Breast epithelium (tissue), 3 donors: ENCODE measurements around the gene AP1S3.

Source experiments
- CTCF ChIP-seq, 3 donors: fragments of 450-650 bp; IDR thresholded peaks; one replicate each; pipeline ENCODE4 v1.5.1; 2016 to 2017; ENCODE audit warnings: antibody characterized with exemption in 3 of 3, mild to moderate bottlenecking in 3 of 3, moderate library complexity in 3 of 3
- POLR2A ChIP-seq: fragments of 450-650 bp; IDR thresholded peaks from one replicate; pipeline ENCODE4 v1.6.1; 2016; ENCODE audit warnings: antibody characterized with exemption, mild to moderate bottlenecking, moderate library complexity
- POLR2AphosphoS5 ChIP-seq, 3 donors: sonication (generic); formaldehyde crosslinking; IDR thresholded peaks; one replicate each; pipeline ENCODE4 v1.6.1; 2017; ENCODE audit warnings: antibody characterized with exemption in 3 of 3

GRCh38 chr2:223736488-223736887 is 100.9 kb downstream of the AP1S3 start:
- no peak for TF ChIP-seq POLR2A
- no peak for TF ChIP-seq CTCF (IDR thresholded peaks at IDR 0.05)
- TF ChIP-seq POLR2AphosphoS5 (IDR thresholded peaks at IDR 0.05): no peak
